Fibroblast of villous mesenchyme (primary cell): Measurements from ENCODE around the gene MBL2. TPM values are rescaled to one million over a fixed set of nuclear protein-coding genes. Genes with fewer than 3 reads are reported as not detected.
A peak's percentile ranks its signal among the peaks of the same experiment; 100 is the strongest.

Source experiments
- DNase-seq: peaks from one replicate; pipeline ENCODE4 v3.0.0-alpha.2; 2010; ENCODE audit warnings: low read depth
- H3K4me3 ChIP-seq: 2 replicates; pipeline ENCODE4 v1.5.1; 2011; ENCODE audit warnings: low read depth, mild to moderate bottlenecking, low read length
- total RNA-seq: library from RNA; depleted of rRNA; stranded (reverse); fragments of >200 nt; gene quantifications from 2 replicates; pipeline ENCODE4 v1.2.3, GENCODE V29; 2012
- TF ChIP-seq, protein P1 (sequence below): IDR thresholded peaks from 2 replicates; pipeline ENCODE4 v1.5.1; 2012; ENCODE audit warnings: low read depth, mild to moderate bottlenecking, low read length; ENCODE audit not compliant: insufficient read depth

Gene MBL2
- total RNA-seq, 1 donor = not detected

DNA sequence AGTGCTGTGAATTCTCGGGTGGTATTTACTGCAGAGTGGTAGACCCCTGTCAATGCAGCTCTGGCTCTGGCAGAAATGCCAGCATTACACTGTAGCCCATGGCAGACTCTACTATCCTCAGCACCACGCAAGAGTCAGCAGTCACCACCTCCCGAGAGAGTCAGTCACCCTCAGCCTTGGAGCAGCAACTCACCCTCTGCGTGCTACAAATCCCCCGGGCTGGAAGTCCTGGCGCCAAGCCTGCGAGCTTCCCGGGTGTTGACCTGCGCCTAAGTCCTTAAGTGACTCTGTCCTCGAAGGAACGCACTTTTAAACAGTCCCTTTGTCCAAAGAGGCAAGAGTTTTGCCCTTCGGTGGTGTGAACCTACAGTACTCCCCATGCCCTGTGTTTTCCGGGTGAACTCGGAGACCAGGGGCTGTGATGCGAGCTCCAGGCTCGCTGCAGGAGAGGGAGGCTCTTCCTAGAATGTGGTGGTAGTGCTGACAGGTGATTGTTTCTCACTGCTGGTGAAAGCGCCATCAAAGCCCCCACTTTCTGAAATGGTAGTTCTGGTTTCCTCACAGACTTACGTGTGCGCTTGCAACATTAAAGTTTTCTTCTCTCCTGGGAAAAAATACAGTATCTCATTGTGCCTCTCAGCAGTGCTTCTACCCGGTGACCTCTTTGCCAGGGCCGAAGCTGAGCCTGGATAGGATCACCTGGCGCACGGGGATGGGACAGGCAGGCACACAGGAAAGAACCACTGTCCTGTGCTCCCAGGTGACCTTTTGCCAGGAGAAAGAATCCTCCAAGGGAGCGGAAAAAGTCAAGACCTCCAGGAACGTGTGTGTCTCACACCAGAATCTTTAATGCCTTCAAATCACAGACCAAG lies 33.1 kb upstream of the MBL2 start:
- no peak for DNase-seq
- TF ChIP-seq, protein P1, sequence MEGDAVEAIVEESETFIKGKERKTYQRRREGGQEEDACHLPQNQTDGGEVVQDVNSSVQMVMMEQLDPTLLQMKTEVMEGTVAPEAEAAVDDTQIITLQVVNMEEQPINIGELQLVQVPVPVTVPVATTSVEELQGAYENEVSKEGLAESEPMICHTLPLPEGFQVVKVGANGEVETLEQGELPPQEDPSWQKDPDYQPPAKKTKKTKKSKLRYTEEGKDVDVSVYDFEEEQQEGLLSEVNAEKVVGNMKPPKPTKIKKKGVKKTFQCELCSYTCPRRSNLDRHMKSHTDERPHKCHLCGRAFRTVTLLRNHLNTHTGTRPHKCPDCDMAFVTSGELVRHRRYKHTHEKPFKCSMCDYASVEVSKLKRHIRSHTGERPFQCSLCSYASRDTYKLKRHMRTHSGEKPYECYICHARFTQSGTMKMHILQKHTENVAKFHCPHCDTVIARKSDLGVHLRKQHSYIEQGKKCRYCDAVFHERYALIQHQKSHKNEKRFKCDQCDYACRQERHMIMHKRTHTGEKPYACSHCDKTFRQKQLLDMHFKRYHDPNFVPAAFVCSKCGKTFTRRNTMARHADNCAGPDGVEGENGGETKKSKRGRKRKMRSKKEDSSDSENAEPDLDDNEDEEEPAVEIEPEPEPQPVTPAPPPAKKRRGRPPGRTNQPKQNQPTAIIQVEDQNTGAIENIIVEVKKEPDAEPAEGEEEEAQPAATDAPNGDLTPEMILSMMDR = no peak
- no peak overlapping the region for H3K4me3 ChIP-seq

DNA sequence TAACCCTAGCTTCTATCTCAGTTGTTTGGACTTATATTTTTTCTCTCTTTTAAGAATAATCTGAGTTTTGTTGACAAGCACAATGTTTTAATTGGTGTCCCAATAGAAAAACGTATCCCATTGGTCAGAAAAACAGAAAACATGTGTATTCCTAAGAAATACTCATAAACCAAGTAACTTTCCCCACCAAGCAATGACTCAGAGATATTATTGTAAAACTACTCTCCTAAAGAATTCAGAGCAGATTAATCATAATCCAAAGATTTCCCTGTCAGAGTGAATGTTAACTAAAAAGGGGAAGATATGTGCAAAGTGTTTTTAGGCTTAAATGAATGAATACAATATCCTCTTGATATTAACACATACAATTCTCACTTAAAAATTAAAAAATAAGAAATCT lies 29.4 kb upstream of the MBL2 start:
- H3K4me3 ChIP-seq = no peak overlapping the region
- peak; percentile 8 for DNase-seq
- TF ChIP-seq, protein P1 = no peak

DNA sequence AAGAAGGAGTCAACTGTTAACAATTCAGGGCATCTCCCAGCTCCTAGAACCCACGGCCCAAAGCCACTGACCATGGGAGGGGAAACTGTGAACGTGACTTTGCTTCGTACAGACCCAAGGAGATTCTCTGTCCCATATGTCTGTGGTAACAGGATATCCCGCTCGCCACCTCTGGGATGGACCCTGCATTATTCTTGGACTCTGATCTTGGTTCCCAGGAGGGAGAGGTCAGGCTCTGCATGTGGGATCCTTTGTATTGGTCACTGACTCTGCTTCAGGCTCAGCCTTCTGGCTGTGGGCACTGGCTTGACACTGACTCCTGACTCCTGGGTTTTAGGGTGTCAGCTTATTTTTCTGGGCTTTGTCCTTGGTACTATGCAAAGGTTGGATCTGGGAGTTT lies 13.5 kb upstream of the MBL2 start:
- H3K4me3 ChIP-seq = no peak overlapping the region
- no peak for DNase-seq

DNA sequence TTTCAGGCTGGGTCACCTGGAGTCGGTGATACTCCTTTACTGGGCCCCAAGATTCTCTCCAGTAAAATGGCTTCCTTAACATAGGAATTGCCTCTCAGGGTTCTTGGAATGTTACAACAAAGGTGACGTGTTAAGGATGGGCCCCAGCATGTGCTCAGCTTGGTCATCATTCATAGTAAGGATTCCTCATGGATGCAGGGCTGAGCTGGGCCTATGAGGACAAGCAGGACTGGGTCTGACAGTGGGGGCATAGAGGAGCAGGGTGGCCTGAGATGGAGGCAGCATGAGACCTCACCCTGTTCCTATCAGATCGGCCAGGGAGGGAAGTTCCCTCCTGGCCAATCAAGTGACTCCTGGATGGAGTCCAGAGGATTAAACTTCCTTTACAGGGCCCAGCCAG lies 12.8 kb upstream of the MBL2 start:
- no peak for DNase-seq
- no peak overlapping the region for H3K4me3 ChIP-seq
- TF ChIP-seq, protein P1 = no peak

More for the DNA sequence above, 13.5 kb upstream of the MBL2 start:
- TF ChIP-seq, protein P1 = no peak

DNA sequence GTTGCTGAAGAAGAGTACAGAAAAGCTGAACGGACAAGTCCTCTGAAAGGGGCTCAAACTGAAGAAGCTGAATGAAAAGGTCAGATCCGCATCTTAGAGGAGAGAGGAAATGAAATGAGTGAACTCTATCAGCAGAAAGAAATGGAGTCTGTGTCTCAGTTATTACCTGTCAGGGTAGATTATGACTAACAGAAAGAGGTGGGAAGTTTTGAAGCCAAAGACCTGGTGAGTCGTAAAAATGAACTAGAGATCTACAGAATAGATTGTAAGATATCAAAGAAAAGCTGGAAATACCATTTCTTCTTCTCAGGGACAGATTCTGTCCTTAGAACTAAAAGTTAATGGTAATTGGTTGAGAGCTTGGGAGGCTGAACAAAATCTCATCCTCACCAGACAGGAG lies 11.1 kb upstream of the MBL2 start:
- TF ChIP-seq, protein P1 = no peak
- no peak for DNase-seq
- no peak overlapping the region for H3K4me3 ChIP-seq

DNA sequence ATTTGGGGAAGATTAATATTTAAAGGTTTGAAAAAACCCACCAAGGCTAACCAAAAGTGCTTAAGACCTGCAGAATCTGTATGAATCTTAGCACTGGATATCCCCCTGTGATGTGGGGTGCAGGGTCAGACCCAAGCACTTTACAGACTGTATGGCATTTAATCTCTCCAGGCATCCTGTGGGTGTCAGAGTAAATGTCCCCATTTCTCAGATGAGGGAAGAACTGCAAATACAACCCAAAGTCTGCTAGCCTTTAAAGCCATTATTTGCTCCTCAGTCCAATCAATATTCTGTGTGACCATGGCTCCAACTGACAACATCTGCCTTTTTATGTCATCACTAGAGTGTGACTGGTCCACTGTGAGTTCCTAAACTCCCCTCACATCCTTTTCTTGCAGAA lies 10.0 kb upstream of the MBL2 start:
- H3K4me3 ChIP-seq = no peak overlapping the region
- TF ChIP-seq, protein P1 = no peak
- DNase-seq = no peak
